NCI-H1417 treated with DMSO at 0.1 percent for 48 hours (cell line): ENCODE results near the gene FHAD1.
A peak's percentile ranks its signal among the peaks of the same experiment; 100 is the strongest.

Experiments used
- DNase-seq: peaks from one replicate; lab custom pipeline; 2025; lab: John Stamatoyannopoulos, UW

The FHAD1 gene

GRCh38 chr1:15326691-15327588, 79.9 kb downstream of the FHAD1 start:
- DNase-seq, result peak; percentile 30

- DNase-seq, result no peak
Measured at GRCh38 chr1:15328351-15329103, 81.5 kb downstream of the FHAD1 start.

GRCh38 chr1:15329104-15329820, 82.2 kb downstream of the FHAD1 start:
- DNase-seq, result no peak

GRCh38 chr1:15330028-15330427, 83.0 kb downstream of the FHAD1 start:
- DNase-seq, result no peak

GRCh38 chr1:15331180-15331579, 84.2 kb downstream of the FHAD1 start:
- DNase-seq, result no peak

- no peak for DNase-seq
Measured at GRCh38 chr1:15331734-15332133, 84.7 kb downstream of the FHAD1 start.

GRCh38 chr1:15332525-15332924, 85.5 kb downstream of the FHAD1 start:
- DNase-seq, result no peak

- DNase-seq, result no peak
Measured at GRCh38 chr1:15332952-15333715, 86.1 kb downstream of the FHAD1 start.

- no peak for DNase-seq
Measured at GRCh38 chr1:15334995-15335394, 88.0 kb downstream of the FHAD1 start.

GRCh38 chr1:15336866-15337265, 89.8 kb downstream of the FHAD1 start:
- DNase-seq, result no peak

GRCh38 chr1:15337656-15338402, 90.8 kb downstream of the FHAD1 start:
- DNase-seq, result no peak

- no peak for DNase-seq
Measured at GRCh38 chr1:15339570-15339969, 92.5 kb downstream of the FHAD1 start.

- no peak for DNase-seq
Measured at GRCh38 chr1:15341228-15341627, 94.2 kb downstream of the FHAD1 start.

- DNase-seq, result no peak
Measured at GRCh38 chr1:15341634-15342407, 94.8 kb downstream of the FHAD1 start.

- DNase-seq, result no peak
Measured at GRCh38 chr1:15342408-15342967, 95.5 kb downstream of the FHAD1 start.

- DNase-seq, result no peak
Measured at GRCh38 chr1:15343099-15343498, 96.1 kb downstream of the FHAD1 start.

GRCh38 chr1:15343729-15344128, 96.7 kb downstream of the FHAD1 start:
- DNase-seq, result no peak

- DNase-seq, result no peak
Measured at GRCh38 chr1:15344380-15344779, 97.4 kb downstream of the FHAD1 start.

- no peak for DNase-seq
Measured at GRCh38 chr1:15344800-15345704, 98.0 kb downstream of the FHAD1 start.
